Uterus (tissue), 4 donors: ENCODE measurements around the gene CCDC78. TPM values are rescaled to one million over a fixed set of nuclear protein-coding genes. Genes with fewer than 3 reads are reported as not detected.

Experiments
- DNase-seq, 2 donors: peaks; one replicate each; pipeline ENCODE4 v3.0.0-alpha.2; 2019 to 2020
- H3K27ac ChIP-seq, 2 donors: fragments of 200-600 bp; sonication (generic); 1 replicate in 1 of 2; 2 replicates in 1 of 2; pipeline ENCODE4 v1.5.1; 2016 to 2018
- H3K27me3 ChIP-seq, 2 donors: fragments of 200-600 bp; sonication (generic); one replicate each; pipeline ENCODE4 v1.5.1; 2018 to 2019; ENCODE audit warnings: control low read depth in 1 of 2
- H3K36me3 ChIP-seq, 2 donors: fragments of 200-600 bp; sonication (generic); one replicate each; pipeline ENCODE4 v1.5.1; 2019; ENCODE audit warnings: control low read depth in 1 of 2
- H3K4me1 ChIP-seq, 2 donors: fragments of 200-600 bp; sonication (generic); one replicate each; pipeline ENCODE4 v1.5.1; 2018 to 2019; ENCODE audit warnings: control low read depth in 1 of 2
- H3K4me3 ChIP-seq, 2 donors: fragments of 200-600 bp; sonication (generic); 1 replicate in 1 of 2; 2 replicates in 1 of 2; pipeline ENCODE4 v1.5.1; 2018 to 2019; ENCODE audit warnings: mild to moderate bottlenecking in 1 of 2
- H3K9me3 ChIP-seq, 2 donors: fragments of 200-600 bp; sonication (generic); one replicate each; pipeline ENCODE4 v1.5.1; 2019; ENCODE audit warnings: control low read depth in 1 of 2
- POLR2A ChIP-seq, 2 donors: fragments of 450-650 bp; IDR thresholded peaks; one replicate each; pipeline ENCODE4 v1.6.1; 2016; ENCODE audit warnings: antibody characterized with exemption in 2 of 2, mild to moderate bottlenecking in 1 of 2, moderate library complexity in 1 of 2
- intact Hi-C: fragments of 100-400 bp; cut with DNase I; formaldehyde crosslinking; loops from one replicate; pipeline ENCODE4 v1.15.1; 2023; ENCODE audit warnings: low total_unique reads
- total RNA-seq, 4 donors: library from RNA; depleted of rRNA in 3 of 4; stranded (reverse); fragments of >200 nt in 3 of 4; gene quantifications; one replicate each; pipeline versions ENCODE4 v1.1.0 to v1.2.4, GENCODE V29; 2014 to 2023
- TF ChIP-seq, protein P1 (sequence below), 4 experiments: fragments of 200-600 bp in 2 of 4; fragments of 450-650 bp in 2 of 4; sonication (generic) in 2 of 4; IDR thresholded peaks; one replicate each; pipeline ENCODE4 v1.5.1; 2016 to 2019; ENCODE audit warnings: antibody characterized with exemption in 4 of 4, mild to moderate bottlenecking in 2 of 4, moderate library complexity in 1 of 4
- donor health status: DM: yes; HTN: yes; CAD: no.

CCDC78 gene
- total RNA-seq, 4 donors from 2014 or later: 1.3 to 5.3 (median 2.3) TPM; not detected in 1

GRCh38 chr16:728131-728889, 2.1 kb upstream of the CCDC78 start:
- no peak overlapping the region for H3K27ac ChIP-seq
- peaks cover 0 to 28% of the 10 kb centered on the region in 2 donors for H3K27me3 ChIP-seq
- DNase-seq: no peak
- no peak for TF ChIP-seq POLR2A (IDR thresholded peaks at IDR 0.05)
- TF ChIP-seq, protein P1, sequence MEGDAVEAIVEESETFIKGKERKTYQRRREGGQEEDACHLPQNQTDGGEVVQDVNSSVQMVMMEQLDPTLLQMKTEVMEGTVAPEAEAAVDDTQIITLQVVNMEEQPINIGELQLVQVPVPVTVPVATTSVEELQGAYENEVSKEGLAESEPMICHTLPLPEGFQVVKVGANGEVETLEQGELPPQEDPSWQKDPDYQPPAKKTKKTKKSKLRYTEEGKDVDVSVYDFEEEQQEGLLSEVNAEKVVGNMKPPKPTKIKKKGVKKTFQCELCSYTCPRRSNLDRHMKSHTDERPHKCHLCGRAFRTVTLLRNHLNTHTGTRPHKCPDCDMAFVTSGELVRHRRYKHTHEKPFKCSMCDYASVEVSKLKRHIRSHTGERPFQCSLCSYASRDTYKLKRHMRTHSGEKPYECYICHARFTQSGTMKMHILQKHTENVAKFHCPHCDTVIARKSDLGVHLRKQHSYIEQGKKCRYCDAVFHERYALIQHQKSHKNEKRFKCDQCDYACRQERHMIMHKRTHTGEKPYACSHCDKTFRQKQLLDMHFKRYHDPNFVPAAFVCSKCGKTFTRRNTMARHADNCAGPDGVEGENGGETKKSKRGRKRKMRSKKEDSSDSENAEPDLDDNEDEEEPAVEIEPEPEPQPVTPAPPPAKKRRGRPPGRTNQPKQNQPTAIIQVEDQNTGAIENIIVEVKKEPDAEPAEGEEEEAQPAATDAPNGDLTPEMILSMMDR (IDR thresholded peaks at IDR 0.05): no peak
- H3K4me1 ChIP-seq: peaks cover 0 to 18% of the 10 kb centered on the region in 2 donors
- peak overlapping the region in 1 of 2 donors; percentile 11 for H3K4me3 ChIP-seq
- no peaks in the 10 kb centered on the region for H3K36me3 ChIP-seq
- H3K9me3 ChIP-seq: no peaks in the 10 kb centered on the region
- intact Hi-C loops: no loop called here

DNA sequence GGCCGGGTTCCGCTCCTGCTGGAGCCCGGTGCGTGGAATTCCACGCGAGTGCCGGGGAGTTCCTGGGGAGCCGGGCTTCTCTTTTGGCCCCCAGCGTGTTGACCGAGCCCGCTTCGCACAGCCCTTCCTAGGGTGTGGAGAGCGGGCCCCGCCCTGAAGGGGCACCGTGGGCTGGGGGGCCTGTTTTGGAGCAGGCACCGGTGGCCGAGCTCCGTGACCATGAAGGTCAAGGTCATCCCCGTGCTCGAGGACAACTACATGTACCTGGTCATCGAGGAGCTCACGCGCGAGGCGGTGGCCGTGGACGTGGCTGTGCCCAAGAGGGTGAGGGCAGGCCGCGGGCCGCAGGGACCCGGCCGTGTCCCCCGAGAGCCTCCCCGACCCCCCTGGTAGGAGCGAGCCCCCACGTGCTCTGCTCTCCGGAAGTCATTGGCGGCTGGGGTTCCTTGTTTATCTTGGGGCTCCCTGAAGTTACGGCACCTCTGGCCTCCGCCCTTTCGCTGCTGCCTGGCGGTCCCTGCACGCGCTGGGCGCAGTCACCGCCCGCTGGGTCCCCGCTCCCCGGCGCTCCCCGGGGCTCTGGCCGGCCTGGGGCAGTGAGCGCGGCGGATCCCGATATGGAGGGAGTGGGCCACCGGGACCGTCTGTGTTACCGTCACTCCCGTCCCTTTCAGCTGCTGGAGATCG, 1.2 kb upstream of the CCDC78 start:
- no peaks in the 10 kb centered on the region for H3K9me3 ChIP-seq
- DNase-seq: no peak
- H3K27me3 ChIP-seq: peaks cover 0 to 28% of the 10 kb centered on the region in 2 donors
- TF ChIP-seq POLR2A (IDR thresholded peaks at IDR 0.05): no peak
- TF ChIP-seq, protein P1 (IDR thresholded peaks at IDR 0.05): no peak
- H3K4me1 ChIP-seq: peaks cover 0 to 18% of the 10 kb centered on the region in 2 donors
- no peaks in the 10 kb centered on the region for H3K36me3 ChIP-seq
- H3K27ac ChIP-seq: no peak overlapping the region
- intact Hi-C loops: no loop called here
- H3K4me3 ChIP-seq: peak overlapping the region; percentile 16 to 22

GRCh38 chr16:726188-726437, 130 bp downstream of the CCDC78 start:
- no peak overlapping the region for H3K4me3 ChIP-seq
- no peak overlapping the region for H3K27ac ChIP-seq
- no peak for TF ChIP-seq POLR2A (IDR thresholded peaks at IDR 0.05)
- TF ChIP-seq, protein P1 (IDR thresholded peaks at IDR 0.05): no peak
- peaks cover 0 to 25% of the 10 kb centered on the region in 2 donors for H3K4me1 ChIP-seq
- H3K27me3 ChIP-seq: peaks cover 0 to 28% of the 10 kb centered on the region in 2 donors
- H3K36me3 ChIP-seq: no peaks in the 10 kb centered on the region
- DNase-seq: no peak
- intact Hi-C loops: no loop called here
- no peaks in the 10 kb centered on the region for H3K9me3 ChIP-seq

DNA sequence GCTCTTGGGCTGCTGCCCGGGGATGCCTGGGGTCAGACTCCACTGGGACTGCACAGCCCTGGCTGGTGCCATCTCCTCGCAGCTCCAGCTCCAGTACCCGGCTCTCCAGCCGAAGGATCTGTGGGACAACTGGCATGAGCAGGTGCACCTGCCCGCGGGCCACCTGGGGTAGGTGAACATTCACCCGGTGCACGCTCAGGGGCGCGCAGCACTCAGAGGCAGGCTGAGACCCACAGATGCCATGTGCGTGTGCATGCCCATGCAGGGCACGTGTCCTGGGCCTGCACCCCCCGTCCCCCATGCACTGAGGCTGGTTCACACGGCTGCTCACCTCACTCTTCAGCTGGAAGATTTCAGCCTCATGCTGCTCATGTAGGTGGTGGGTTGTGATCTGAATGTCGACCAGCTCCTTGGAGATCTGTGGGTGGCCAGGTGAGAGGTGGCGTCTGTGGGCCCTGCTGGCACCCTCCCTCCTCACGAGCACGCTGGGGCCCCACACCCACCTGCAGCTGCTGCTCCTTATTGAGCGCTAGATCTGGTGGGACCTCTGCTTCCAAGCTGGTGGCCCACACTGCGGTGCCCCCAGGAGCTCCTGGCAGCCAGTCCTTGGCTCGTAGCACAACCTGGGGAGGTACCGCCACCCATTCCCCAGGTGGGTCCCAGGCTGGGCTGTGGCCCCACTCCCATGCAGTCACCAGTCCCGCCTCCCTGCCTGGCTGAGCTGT, 618 bp downstream of the CCDC78 start:
- H3K27me3 ChIP-seq: peaks cover 0 to 28% of the 10 kb centered on the region in 2 donors
- DNase-seq: no peak
- TF ChIP-seq POLR2A (IDR thresholded peaks at IDR 0.05): no peak
- TF ChIP-seq, protein P1 (IDR thresholded peaks at IDR 0.05): no peak

DNA sequence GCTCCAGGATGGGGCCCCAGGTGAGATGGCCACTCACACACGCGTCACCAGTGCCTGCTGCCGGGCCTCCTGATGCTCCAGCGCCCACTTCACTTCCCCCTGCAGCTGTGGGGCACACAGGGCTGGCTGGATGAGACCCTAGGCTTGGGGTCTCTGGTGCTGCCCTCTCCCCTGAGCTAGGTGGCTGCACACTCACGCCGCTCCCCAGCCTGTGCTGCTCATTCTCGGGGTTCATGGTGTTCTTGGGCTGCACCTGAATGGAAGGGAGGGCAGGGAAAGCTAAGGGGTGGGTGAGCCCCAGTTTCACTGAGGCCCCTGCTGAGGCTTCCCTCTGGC, 1.2 kb downstream of the CCDC78 start:
- intact Hi-C loops: no loop called here
- no peak for TF ChIP-seq POLR2A (IDR thresholded peaks at IDR 0.05)
- TF ChIP-seq, protein P1 (IDR thresholded peaks at IDR 0.05): no peak
- Histone ChIP-seq H3K4me3 (no peak overlapping the region), H3K27ac (no peak overlapping the region), H3K27me3 (peaks cover 0 to 28% of the 10 kb centered on the region in 2 donors), H3K4me1 (peaks cover 0 to 30% of the 10 kb centered on the region in 2 donors), H3K36me3 (no peaks in the 10 kb centered on the region), H3K9me3 (no peaks in the 10 kb centered on the region)
- no peak for DNase-seq

More for the DNA sequence above, 618 bp downstream of the CCDC78 start:
- intact Hi-C loops: no loop called here
- no peaks in the 10 kb centered on the region for H3K9me3 ChIP-seq
- H3K4me3 ChIP-seq: no peak overlapping the region
- peaks cover 0 to 25% of the 10 kb centered on the region in 2 donors for H3K4me1 ChIP-seq
- no peaks in the 10 kb centered on the region for H3K36me3 ChIP-seq
- no peak overlapping the region for H3K27ac ChIP-seq
